A549 treated with AZD9567 at 1 μM for 4 hours (cell line): Measurements from ENCODE around the gene TMEM205. TPM values are rescaled to one million over a fixed set of nuclear protein-coding genes. Genes with fewer than 3 reads are reported as not detected.

ENCODE experiments used
- total RNA-seq: library from RNA; stranded (reverse); fragments of 200-300 nt; extraction: Qiagen RNA extraction; gene quantifications from 5 replicates; pipeline ENCODE4 v1.2.3, GENCODE V29; 2022; ENCODE audit not compliant: insufficient read depth

The TMEM205 gene
- total RNA-seq = 105 to 129 TPM (median 110 TPM) in 5 replicates

DNA sequence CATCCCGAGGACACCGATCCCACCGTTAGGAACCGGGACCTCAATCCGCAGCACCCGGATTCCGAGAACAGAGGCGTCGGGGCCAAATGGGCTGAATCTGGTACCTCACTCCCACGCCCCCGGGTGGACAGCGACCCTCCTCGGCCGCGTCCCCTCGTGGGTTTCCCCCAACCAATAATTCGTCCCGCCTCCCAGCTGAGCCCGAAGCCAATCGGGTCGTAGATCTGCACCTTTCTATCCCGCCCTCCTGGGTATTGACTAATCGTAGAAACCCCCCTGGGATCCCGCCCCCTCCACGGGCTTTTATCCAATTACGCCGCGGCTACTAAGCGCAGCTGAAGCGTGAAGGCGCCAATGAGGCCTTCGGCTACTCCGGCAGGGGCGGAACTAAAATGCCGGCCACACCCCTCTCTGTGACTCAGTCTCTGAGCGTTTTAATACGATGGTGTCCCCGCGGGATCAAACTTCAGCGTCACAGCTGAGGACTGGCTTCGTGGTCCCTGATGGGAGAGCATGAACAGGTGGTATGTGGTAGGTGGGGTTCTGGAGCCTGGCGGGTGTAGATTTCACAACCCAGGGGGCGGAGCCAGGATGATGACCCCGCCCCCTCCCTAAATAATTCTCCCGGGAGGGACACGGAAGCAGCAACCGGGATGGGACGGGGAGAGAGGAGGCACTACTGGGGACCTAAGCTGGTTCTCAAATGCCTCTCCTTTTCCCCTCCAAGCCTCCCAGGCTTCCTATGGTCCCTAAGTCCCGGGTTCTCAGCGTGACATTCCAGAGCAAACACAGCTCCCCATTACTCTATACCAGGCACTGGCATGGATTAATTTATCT is at the start of gene TMEM205, which contains the start of gene CCDC159:
TSS of gene TMEM205 (minus strand) at position 165 of the 837 bp plus-strand sequence. CDS start 649 bp downstream, outside the sequence.
TSS of gene CCDC159 (plus strand) at position 416 of the 837 bp plus-strand sequence. CDS start at position 504, 88 bp downstream.

DNA sequence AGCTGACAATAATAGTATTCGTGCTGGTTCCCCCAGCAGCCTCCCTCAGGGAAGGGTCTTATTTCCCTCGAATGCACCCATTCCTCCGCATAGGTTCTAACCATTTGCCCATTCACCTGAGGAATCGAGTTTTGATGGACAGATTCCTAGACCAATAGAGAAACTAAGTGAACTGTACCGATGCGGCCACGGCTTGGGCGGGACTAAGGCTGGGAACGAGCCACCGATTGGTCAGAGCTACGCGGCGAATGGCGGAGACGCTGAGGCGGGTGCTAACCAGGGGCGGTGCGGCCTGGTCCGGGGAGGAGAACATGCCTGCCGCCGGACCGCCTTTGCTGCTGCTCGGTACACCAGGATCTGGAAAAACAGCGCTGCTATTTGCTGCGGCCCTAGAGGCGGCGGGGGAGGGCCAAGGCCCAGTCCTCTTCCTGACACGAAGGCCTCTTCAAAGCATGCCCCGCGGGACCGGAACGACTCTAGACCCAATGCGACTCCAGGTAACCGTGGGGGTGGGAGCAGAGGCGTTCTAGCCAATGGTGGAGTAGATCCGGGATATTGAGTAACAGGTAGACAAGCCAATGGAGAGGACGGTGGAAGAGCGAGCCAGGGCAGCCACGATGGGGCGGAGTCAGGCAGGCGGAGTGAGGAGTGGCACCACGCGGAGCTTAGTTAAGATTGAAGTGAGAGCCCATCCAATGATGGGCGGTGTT is 28.5 kb upstream of the TMEM205 start, which contains the start of gene SWSAP1:
TSS of gene SWSAP1 (plus strand) at position 234 of the 710 bp plus-strand sequence. CDS start at position 249, 15 bp downstream.

DNA sequence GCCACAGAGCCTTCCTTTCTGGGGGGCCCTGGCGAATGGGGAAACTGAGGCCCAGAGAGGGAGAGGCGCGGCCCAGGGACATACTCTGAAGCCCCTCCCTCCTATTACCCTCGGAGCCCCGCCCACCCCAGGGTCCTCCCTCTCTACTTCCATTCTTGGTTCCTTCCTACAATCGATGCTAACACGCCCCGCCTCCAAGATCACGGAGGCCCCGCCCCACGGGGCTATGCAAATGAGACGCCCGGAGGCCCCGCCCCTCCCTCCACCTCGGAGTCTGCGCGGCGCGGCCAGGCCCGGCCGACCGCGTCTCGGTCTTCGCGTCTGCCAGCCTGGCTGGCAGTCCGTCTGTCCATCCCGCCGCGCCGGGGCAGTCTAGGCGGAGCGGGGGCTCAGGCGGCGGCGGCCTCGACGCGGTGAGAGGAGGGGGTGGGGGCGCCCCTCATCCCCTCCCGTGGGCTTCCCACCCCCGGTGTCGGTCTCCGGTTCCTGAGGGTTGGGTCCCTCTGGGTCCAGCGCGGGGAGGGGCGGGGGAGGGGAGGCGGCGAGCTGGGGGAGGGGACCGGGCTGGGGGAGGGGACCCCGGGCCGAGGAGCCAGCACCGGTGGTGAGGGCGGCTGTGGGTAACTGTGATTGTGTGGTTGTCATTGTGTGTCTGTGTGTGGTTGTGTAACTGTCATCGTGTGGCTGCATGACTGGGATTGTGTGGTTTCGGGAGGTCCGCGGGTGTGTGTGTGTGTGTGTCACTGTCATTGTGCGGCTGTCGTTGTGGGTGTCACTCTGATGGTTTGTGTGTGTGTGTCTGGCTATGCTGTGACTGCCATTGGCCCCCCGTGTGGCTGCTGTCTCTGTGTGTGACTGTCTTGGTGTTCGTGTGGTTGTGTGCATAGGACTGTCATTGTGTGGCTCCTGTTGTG is 9.3 kb upstream of the TMEM205 start, which contains the start of gene PLPPR2:
TSS of gene PLPPR2 (plus strand) at position 273 of the 914 bp plus-strand sequence. CDS start 2,242 bp downstream, outside the sequence.

DNA sequence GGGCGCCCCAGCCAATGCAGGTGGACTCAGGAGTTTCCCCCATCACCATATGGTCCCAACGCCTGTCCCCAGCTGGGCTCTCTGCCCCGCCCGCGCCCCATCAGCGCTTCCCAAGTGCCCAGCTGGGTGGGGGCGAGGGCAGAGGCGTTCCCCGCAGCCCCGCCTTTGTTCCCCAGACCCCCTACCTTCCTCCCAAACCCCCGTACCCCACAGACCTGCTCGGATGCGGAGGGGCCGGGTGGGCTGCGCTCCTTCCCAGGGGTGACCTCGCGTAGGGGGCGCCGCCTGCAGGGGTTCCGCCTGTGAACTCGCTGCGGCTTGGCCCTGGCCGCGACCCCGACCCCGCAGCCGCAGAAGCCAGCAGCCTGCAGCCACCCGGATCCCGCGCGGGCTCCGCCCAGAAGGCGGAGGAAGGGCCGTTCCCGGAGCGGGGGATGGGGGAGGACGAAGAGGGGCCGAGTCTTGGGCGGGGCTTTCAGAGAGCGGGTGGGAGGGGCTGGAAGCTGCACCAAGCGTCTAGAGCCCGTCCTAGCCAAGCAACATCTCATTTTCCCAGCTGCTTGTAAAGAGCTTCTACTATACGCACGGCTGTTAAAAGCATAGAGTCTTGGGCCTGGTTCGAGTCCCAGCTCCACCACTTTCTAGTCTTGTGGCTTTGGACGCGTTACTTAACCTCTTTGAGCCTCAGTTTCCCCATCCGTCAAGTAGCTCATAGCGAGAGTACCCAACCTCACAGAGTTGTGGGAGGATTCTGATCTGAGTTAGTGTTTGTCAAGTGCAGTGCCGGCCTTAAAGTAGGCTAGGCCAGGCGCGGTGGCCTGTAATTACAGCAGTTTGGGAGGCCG is 6.6 kb downstream of the TMEM205 start, which contains the start of gene RAB3D:
TSS of gene RAB3D (minus strand) at position 404 of the 845 bp plus-strand sequence. CDS start 2,258 bp downstream, outside the sequence.

DNA sequence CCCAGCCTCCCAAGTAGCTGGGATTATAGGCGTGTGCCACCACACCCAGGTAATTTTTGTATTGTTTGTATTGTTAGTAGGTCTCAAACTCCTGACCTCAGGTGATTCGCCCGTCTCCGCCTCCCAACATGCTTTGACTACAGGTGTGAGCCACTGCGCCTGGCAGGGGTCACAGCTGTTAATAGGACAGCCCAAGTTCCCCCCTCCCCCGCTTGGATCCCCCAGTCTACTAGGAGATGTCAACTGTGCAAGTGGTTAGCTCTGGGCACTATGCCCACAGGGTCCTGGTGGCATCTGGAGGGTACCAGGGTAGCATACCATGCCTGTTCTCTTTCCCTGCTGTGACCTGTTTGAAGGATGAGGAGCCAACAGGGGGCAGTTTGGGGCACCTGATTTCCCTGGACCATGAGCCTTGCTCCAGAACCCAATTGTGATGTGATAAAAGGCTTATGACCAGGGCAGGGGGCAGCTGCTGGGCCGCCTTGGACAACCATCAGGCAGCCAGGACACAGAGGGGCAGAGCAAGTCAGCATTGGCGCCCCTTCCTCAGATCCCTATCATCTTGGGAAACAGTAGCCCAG is 50.3 kb downstream of the TMEM205 start, which contains the start of gene TSPAN16:
TSS of gene TSPAN16 (plus strand) at position 496 of the 581 bp plus-strand sequence. CDS start 138 bp downstream, outside the sequence.

Other genes with a start within 250 kb of the TMEM205 start
- gene SPC24, start 190.5 kb downstream of the TMEM205 start, total RNA-seq = 13.8 to 31.2 TPM (median 16.8 TPM) in 5 replicates
- gene KANK2, start 148.7 kb downstream of the TMEM205 start, total RNA-seq = 32.9 to 46.1 TPM (median 40.7 TPM) in 5 replicates
- not detected in 5 replicates for gene ANGPTL8, start 106.6 kb downstream of the TMEM205 start, total RNA-seq
- gene DOCK6, start 83.7 kb downstream of the TMEM205 start, total RNA-seq = 7.8 to 12.7 TPM (median 8.8 TPM) in 5 replicates
- not detected in 5 replicates for gene TSPAN16, start 50.1 kb downstream of the TMEM205 start, total RNA-seq
- 3.0 to 5.3 TPM (median 3.1 TPM) in 5 replicates for gene RAB3D, start 6.6 kb downstream of the TMEM205 start, total RNA-seq
- gene CCDC159, start 251 bp upstream of the TMEM205 start, total RNA-seq = 4.3 to 5.2 TPM (median 4.6 TPM) in 4 of 5 replicates, not detected in the other
- gene PLPPR2, start 9.2 kb upstream of the TMEM205 start, total RNA-seq = 9.8 to 10.4 TPM (median 10.2 TPM) in 5 replicates
- gene SWSAP1, start 28.4 kb upstream of the TMEM205 start, total RNA-seq = 2.1 to 2.3 TPM (median 2.2 TPM) in 4 of 5 replicates, not detected in the other
- 3.7 to 6.2 TPM (median 4.5 TPM) in 5 replicates for gene EPOR, start 38.0 kb upstream of the TMEM205 start, total RNA-seq
- gene RGL3, start 73.0 kb upstream of the TMEM205 start, total RNA-seq = 1.5 to 3.1 TPM (median 1.9 TPM) in 5 replicates
- 0.67 to 1.9 TPM (median 1.1 TPM) in 4 of 5 replicates, not detected in the other for gene ODAD3, start 88.9 kb upstream of the TMEM205 start, total RNA-seq
- 250 to 268 TPM (median 262 TPM) in 5 replicates for gene PRKCSH, start 89.4 kb upstream of the TMEM205 start, total RNA-seq
- 0.06 to 0.15 TPM (median 0.08 TPM) in 4 of 5 replicates, not detected in the other for gene ELAVL3, start 134.8 kb upstream of the TMEM205 start, total RNA-seq
- gene ZNF653, start 159.6 kb upstream of the TMEM205 start, total RNA-seq = 2.3 to 4.9 TPM (median 4.1 TPM) in 5 replicates
- 28.3 to 37.6 TPM (median 32.1 TPM) in 5 replicates for gene ECSIT, start 182.9 kb upstream of the TMEM205 start, total RNA-seq
- 0.24 to 0.37 TPM (median 0.31 TPM) in 4 of 5 replicates, not detected in the other for gene CNN1, start 192.6 kb upstream of the TMEM205 start, total RNA-seq
- 99.5 to 130 TPM (median 110 TPM) in 5 replicates for gene ELOF1, start 213.0 kb upstream of the TMEM205 start, total RNA-seq
- gene ACP5, start 231.4 kb upstream of the TMEM205 start, total RNA-seq = 0.24 to 0.40 TPM (median 0.32 TPM) in 4 of 5 replicates, not detected in the other